Activated CD4-positive, alpha-beta T cell treated with anti-CD3 and anti-CD28 coated beads for 36 hours (primary cell): ENCODE data around the gene IRAK1. TPM values are rescaled to one million over a fixed set of nuclear protein-coding genes. Genes with fewer than 3 reads are reported as not detected.

ENCODE experiments used
- ATAC-seq: fragments of 200-7000 bp; cut with Tn5 transposase; one replicate; pipeline ENCODE4 v1.10.0; 2021; ENCODE audit warnings: mild to moderate bottlenecking, moderate library complexity
- CTCF ChIA-PET: fragments of 350-600 bp; sonication (Branson Sonifier 250); formaldehyde crosslinking; loops from one replicate; lab custom pipeline; 2021; ENCODE audit warnings: antibody characterized with exemption; lab: Charles Lee
- POLR2A ChIA-PET: fragments of 350-600 bp; sonication (Branson Sonifier 250); formaldehyde crosslinking; loops from one replicate; lab custom pipeline; 2021; ENCODE audit warnings: antibody characterized with exemption, inconsistent platforms; lab: Charles Lee
- DNase-seq: peaks from one replicate; pipeline ENCODE4 v3.0.0-alpha.2; 2020
- H3K27ac Mint-ChIP-seq: one replicate; pipeline ENCODE4 v1.8.0; 2021; ENCODE audit warnings: mixed read lengths
- H3K27me3 Mint-ChIP-seq: one replicate; pipeline ENCODE4 v1.8.0; 2021; ENCODE audit warnings: mixed read lengths
- H3K36me3 Mint-ChIP-seq: one replicate; pipeline ENCODE4 v1.8.0; 2021; ENCODE audit warnings: low read depth, mixed read lengths
- H3K4me1 Mint-ChIP-seq: one replicate; pipeline ENCODE4 v1.8.0; 2021; ENCODE audit warnings: mixed read lengths
- H3K4me3 Mint-ChIP-seq: one replicate; pipeline ENCODE4 v1.8.0; 2021; ENCODE audit warnings: mild to moderate bottlenecking, moderate library complexity, mixed read lengths
- H3K9me3 Mint-ChIP-seq: one replicate; pipeline ENCODE4 v1.8.0; 2021; ENCODE audit warnings: low read depth, mixed read lengths
- intact Hi-C, 2 experiments: fragments of 100-400 bp; cut with DNase I in 1 of 2; cut with micrococcal nuclease in 1 of 2; formaldehyde crosslinking; loops; one replicate each; pipeline versions ENCODE4 v1.14.2 to v1.15.1; 2022 to 2024; cut with DNase I, micrococcal nuclease
- total RNA-seq, 2 experiments: library from RNA; stranded (reverse); gene quantifications; one replicate each; pipeline ENCODE4 v1.2.3, GENCODE V29; 2021

Gene IRAK1
- total RNA-seq, 2 experiments from 2014 or later: 84.3 to 93.6 TPM

GRCh38 chrX:153969125-153969903 lies 50.4 kb downstream of the IRAK1 start:
- ChIA-PET POLR2A (interaction anchor here (3.1 kb wide), 1 partner anchor 44 kb away, joined by 12 read pairs; the partner anchor contains the start of gene ARHGAP4), CTCF (interaction anchor here (0.6 to 3.7 kb wide), 6 partner anchors 22 to 548 kb away, joined by 3 to 19 read pairs (median 4); partner anchors contain the start of genes IDH3G and SSR4)
- H3K4me3 Mint-ChIP-seq: peak overlapping the region; percentile 94
- H3K27ac Mint-ChIP-seq: peak overlapping the region; percentile 86
- H3K4me1 Mint-ChIP-seq: peaks cover 40% of the 10 kb centered on the region
- no peaks in the 10 kb centered on the region for H3K9me3 Mint-ChIP-seq
- H3K36me3 Mint-ChIP-seq: peaks cover 36% of the 10 kb centered on the region
- intact Hi-C loops: no loop called here
- no peaks in the 10 kb centered on the region for H3K27me3 Mint-ChIP-seq
- ATAC-seq (no peak), DNase-seq (no peak)

- Mint-ChIP-seq H3K9me3 (no peaks in the 10 kb centered on the region), H3K27me3 (no peaks in the 10 kb centered on the region), H3K4me1 (peaks cover 36% of the 10 kb centered on the region), H3K4me3 (peak overlapping the region; percentile 94), H3K36me3 (peaks cover 36% of the 10 kb centered on the region), H3K27ac (peak overlapping the region; percentile 78)
- CTCF ChIA-PET: interaction anchor here (0.6 to 3.7 kb wide), 7 partner anchors 21 to 548 kb away, joined by 3 to 19 read pairs (median 3); partner anchors contain the start of genes IDH3G and SSR4
- ATAC-seq (no peak), DNase-seq (peak; percentile 64)
- POLR2A ChIA-PET: interaction anchor here (3.1 kb wide), 1 partner anchor 43 kb away, joined by 12 read pairs; the partner anchor contains the start of gene ARHGAP4
- intact Hi-C loops: no loop called here
Observed at GRCh38 chrX:153968754-153969124, 51.0 kb downstream of the IRAK1 start.

- intact Hi-C loops: no loop called here
- Mint-ChIP-seq H3K4me3 (peak overlapping the region; percentile 94), H3K27ac (peak overlapping the region; percentile 96), H3K4me1 (peaks cover 34% of the 10 kb centered on the region), H3K27me3 (no peaks in the 10 kb centered on the region), H3K36me3 (peaks cover 35% of the 10 kb centered on the region), H3K9me3 (no peaks in the 10 kb centered on the region)
- ChIA-PET POLR2A (interaction anchor here (1.4 to 3.1 kb wide), 2 partner anchors 43 to 411 kb away, joined by 3 to 12 read pairs; partner anchors contain the start of genes ARHGAP4 and EMD), CTCF (interaction anchor here (1.1 to 3.7 kb wide), 5 partner anchors 16 to 46 kb away, joined by 3 to 19 read pairs (median 3); no protein-coding TSS in a partner anchor)
- no peak for ATAC-seq
- no peak for DNase-seq
Observed at GRCh38 chrX:153968255-153968654, 51.4 kb downstream of the IRAK1 start.

- POLR2A ChIA-PET: interaction anchor here (0.7 to 3.1 kb wide), 7 partner anchors 15 to 411 kb away, joined by 3 to 12 read pairs (median 3); partner anchors contain the start of genes ARHGAP4, EMD and MECP2
- peaks cover 35% of the 10 kb centered on the region for H3K36me3 Mint-ChIP-seq
- H3K4me3 Mint-ChIP-seq: peak overlapping the region; percentile 94
Observed at GRCh38 chrX:153967536-153968224, 52.0 kb downstream of the IRAK1 start.

GRCh38 chrX:153966841-153967535 lies 52.7 kb downstream of the IRAK1 start:
- peaks cover 36% of the 10 kb centered on the region for H3K36me3 Mint-ChIP-seq
- peaks cover 34% of the 10 kb centered on the region for H3K4me1 Mint-ChIP-seq
- no peaks in the 10 kb centered on the region for H3K27me3 Mint-ChIP-seq
- DNase-seq (peak; percentile 83), ATAC-seq (peak; percentile 46)
- peak overlapping the region; percentile 94 for H3K4me3 Mint-ChIP-seq
- intact Hi-C loops: loop anchor here in 1 of 2 experiments (1.0 kb wide), 2 partner anchors 173 to 243 kb away; partner anchors contain the start of genes ABCD1, BCAP31, IDH3G and SSR4
- POLR2A ChIA-PET: interaction anchor here (0.7 to 3.1 kb wide), 8 partner anchors 14 to 412 kb away, joined by 3 to 12 read pairs (median 4); partner anchors contain the start of genes ARHGAP4, EMD and MECP2
- CTCF ChIA-PET: interaction anchor here (0.6 to 3.7 kb wide), 8 partner anchors 14 to 345 kb away, joined by 3 to 19 read pairs (median 3); no protein-coding TSS in a partner anchor
- peak overlapping the region; percentile 96 for H3K27ac Mint-ChIP-seq
- H3K9me3 Mint-ChIP-seq: no peaks in the 10 kb centered on the region

More at GRCh38 chrX:153967536-153968224, 52.0 kb downstream of the IRAK1 start:
- Mint-ChIP-seq H3K27me3 (no peaks in the 10 kb centered on the region), H3K4me1 (peaks cover 34% of the 10 kb centered on the region), H3K27ac (peak overlapping the region; percentile 96), H3K9me3 (no peaks in the 10 kb centered on the region)
- intact Hi-C loops: loop anchor here in 1 of 2 experiments (1.0 kb wide), 2 partner anchors 173 to 243 kb away; partner anchors contain the start of genes ABCD1, BCAP31, IDH3G and SSR4
- ATAC-seq: peak; percentile 10
- peak; percentile 65 for DNase-seq
- CTCF ChIA-PET: interaction anchor here (0.8 to 3.7 kb wide), 10 partner anchors 15 to 344 kb away, joined by 3 to 19 read pairs (median 3); no protein-coding TSS in a partner anchor

GRCh38 chrX:153966283-153966688 lies 53.4 kb downstream of the IRAK1 start:
- Mint-ChIP-seq H3K27ac (peak overlapping the region; percentile 96), H3K27me3 (no peaks in the 10 kb centered on the region), H3K4me1 (peaks cover 34% of the 10 kb centered on the region), H3K4me3 (peak overlapping the region; percentile 94), H3K36me3 (peaks cover 35% of the 10 kb centered on the region), H3K9me3 (no peaks in the 10 kb centered on the region)
- intact Hi-C loops: no loop called here
- DNase-seq (no peak), ATAC-seq (no peak)
- CTCF ChIA-PET: interaction anchor here (0.6 to 3.7 kb wide), 4 partner anchors 16 to 346 kb away, joined by 3 to 19 read pairs (median 8); no protein-coding TSS in a partner anchor
- POLR2A ChIA-PET: interaction anchor here (0.9 to 3.1 kb wide), 4 partner anchors 13 to 47 kb away, joined by 3 to 12 read pairs (median 4); partner anchors contain the start of gene ARHGAP4

GRCh38 chrX:153965406-153965805 lies 54.3 kb downstream of the IRAK1 start:
- peaks cover 38% of the 10 kb centered on the region for H3K36me3 Mint-ChIP-seq
- H3K27ac Mint-ChIP-seq: peak overlapping the region; percentile 42
- ChIA-PET POLR2A (no interaction called here), CTCF (interaction anchor here (3.7 kb wide), 1 partner anchor 18 kb away, joined by 19 read pairs; no protein-coding TSS in a partner anchor)
- no peak for ATAC-seq
- intact Hi-C loops: no loop called here
- H3K27me3 Mint-ChIP-seq: no peaks in the 10 kb centered on the region
- H3K4me3 Mint-ChIP-seq: no peak overlapping the region
- H3K4me1 Mint-ChIP-seq: peaks cover 34% of the 10 kb centered on the region
- H3K9me3 Mint-ChIP-seq: no peaks in the 10 kb centered on the region
- no peak for DNase-seq

- Mint-ChIP-seq H3K27me3 (no peaks in the 10 kb centered on the region), H3K4me3 (no peak overlapping the region), H3K4me1 (peaks cover 34% of the 10 kb centered on the region), H3K36me3 (peaks cover 32% of the 10 kb centered on the region), H3K9me3 (no peaks in the 10 kb centered on the region), H3K27ac (no peak overlapping the region)
- DNase-seq (no peak), ATAC-seq (no peak)
- CTCF ChIA-PET: no interaction called here
- POLR2A ChIA-PET: no interaction called here
- intact Hi-C loops: no loop called here
Observed at GRCh38 chrX:153964105-153964504, 55.6 kb downstream of the IRAK1 start.

- Mint-ChIP-seq H3K27me3 (no peaks in the 10 kb centered on the region), H3K27ac (no peak overlapping the region), H3K4me3 (no peak overlapping the region), H3K9me3 (no peaks in the 10 kb centered on the region), H3K36me3 (peaks cover 29% of the 10 kb centered on the region), H3K4me1 (peaks cover 34% of the 10 kb centered on the region)
- DNase-seq (no peak), ATAC-seq (no peak)
- intact Hi-C loops: no loop called here
- ChIA-PET CTCF (interaction anchor here (1.0 kb wide), 1 partner anchor 11 kb away, joined by 5 read pairs; no protein-coding TSS in a partner anchor), POLR2A (no interaction called here)
Observed at GRCh38 chrX:153963546-153963945, 56.2 kb downstream of the IRAK1 start.

GRCh38 chrX:153961292-153961691 lies 58.4 kb downstream of the IRAK1 start:
- peaks cover 22% of the 10 kb centered on the region for H3K36me3 Mint-ChIP-seq
- no peak for DNase-seq
- no peaks in the 10 kb centered on the region for H3K27me3 Mint-ChIP-seq
- peaks cover 15% of the 10 kb centered on the region for H3K4me1 Mint-ChIP-seq
- POLR2A ChIA-PET: no interaction called here
- no peaks in the 10 kb centered on the region for H3K9me3 Mint-ChIP-seq
- no peak overlapping the region for H3K4me3 Mint-ChIP-seq
- intact Hi-C loops: no loop called here
- CTCF ChIA-PET: interaction anchor here (0.6 to 1.4 kb wide), 3 partner anchors 14 to 53 kb away, joined by 3 to 6 read pairs (median 4); no protein-coding TSS in a partner anchor
- ATAC-seq: no peak
- no peak overlapping the region for H3K27ac Mint-ChIP-seq
